RKO (cell line): ENCODE results near the gene PARD6G.
A peak's percentile ranks its signal among the peaks of the same experiment; 100 is the strongest.

Source experiments
- DNase-seq: peaks from one replicate; pipeline ENCODE4 v3.0.0-alpha.2; 2016; ENCODE audit warnings: low spot score

PARD6G gene

GRCh38 chr18:80210312-80211083, 36.8 kb downstream of the PARD6G start:
- DNase-seq, result no peak

DNA sequence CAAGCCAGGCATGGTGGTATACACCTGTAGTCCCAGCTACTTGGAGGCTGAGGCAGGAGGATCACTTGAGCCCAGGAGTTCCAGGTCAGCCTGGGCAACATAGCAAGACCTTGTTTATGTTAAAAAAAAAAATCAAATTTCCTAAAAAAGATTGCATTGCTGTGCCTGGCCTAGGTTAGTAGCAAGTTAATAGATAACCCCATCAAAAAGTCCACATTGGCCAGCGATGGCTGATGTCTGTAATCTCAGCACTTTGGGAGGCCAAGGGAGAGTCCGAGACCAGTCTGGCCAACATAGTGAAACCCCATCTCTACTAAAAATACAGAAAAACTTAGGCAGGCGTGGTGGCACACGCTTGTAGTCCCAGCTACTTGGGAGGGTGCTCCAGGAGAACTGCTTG, 38.7 kb downstream of the PARD6G start:
- DNase-seq, result no peak

DNA sequence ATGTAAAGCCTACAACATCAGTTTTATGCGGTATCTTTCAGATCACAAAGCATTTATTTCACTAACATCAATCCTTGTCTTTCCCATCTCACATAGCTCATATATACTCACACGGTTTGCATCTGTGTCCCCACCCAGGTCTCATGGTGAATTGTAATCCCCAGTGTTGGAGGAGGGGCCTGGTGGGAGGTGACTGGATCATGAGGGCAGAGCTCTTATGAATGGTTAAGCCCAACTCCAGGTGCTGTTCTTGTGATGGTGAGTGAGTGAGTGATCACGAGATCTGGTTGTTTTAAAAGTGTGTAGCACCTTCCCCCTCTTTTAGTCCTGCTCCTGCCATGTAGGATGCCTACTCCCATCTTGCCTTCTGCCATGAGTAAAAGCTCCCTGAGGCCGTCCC, 42.0 kb downstream of the PARD6G start:
- no peak for DNase-seq

DNA sequence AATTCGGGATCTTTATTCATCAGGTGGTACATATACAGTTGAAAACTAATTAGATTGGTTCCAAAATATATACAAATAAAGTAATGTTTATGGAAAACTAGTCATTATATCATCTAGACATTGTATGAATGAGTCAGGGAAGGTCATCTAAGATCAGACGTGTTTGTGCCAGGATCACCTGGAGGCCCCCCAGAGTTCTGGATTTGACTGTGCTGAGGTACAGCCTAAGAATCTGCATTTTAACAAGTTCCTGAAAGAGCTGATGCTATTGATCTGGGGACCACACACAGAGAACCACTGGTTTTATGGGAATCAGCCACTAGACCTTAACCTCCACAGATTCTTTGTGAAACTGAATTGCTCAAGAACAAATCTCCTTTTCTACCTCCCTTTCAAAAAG, 43.2 kb downstream of the PARD6G start:
- no peak for DNase-seq

- DNase-seq, result no peak
Observed at GRCh38 chr18:80203249-80203648, 44.1 kb downstream of the PARD6G start.

DNA sequence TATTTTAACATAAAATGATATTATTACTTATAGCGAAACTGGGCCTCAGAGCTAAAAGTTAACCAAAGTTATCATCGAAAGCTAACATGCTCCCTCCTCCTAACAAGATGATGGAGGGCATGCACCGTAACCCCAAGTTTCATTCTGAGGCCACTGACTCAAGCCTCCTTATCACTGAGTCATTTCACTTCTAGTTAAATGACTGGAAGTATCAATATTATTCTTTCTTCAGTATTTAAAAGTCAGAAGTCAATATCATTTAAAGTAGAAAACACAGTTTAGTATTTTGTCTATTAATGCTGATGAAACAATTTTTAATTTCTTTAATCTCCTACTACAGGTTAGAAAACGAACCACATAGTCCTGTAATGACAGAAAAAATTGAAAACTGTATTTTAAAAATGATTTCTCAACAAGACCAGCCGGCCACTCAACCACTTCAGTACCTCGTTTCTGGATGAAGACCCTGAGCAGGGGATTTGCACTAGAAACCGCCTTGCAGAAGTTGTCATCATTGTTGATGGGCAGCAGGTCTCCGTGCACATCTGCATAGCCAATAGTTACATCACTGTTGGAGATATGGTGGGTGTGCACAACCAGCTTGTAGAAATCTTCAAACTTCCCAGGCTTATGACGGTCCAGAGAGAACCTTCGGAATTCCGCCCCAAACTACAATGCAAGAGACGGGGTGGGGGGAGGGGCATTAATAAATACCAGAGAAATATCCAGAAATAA, 44.9 kb downstream of the PARD6G start:
- no peak for DNase-seq

DNA sequence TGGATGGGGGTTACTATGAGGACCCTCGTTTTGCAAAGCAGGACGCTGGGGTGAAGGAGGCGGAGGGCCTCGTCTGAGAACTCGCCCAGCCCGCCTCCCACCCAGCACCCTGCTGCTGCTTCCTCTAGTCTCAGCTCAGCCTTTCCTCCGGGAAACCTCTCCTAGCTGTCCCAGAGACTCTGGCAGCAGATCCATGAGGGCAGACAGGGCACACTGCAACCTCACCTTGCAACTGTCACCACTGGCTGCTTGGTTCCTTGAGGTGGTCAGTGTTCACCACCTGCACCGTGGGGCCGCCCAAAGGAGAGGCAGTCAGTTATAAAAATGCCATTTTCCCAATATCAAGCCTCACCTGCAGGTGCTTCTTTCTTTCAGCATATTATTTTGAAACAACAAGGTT, 45.6 kb downstream of the PARD6G start:
- no peak for DNase-seq

- DNase-seq, result no peak
Observed at GRCh38 chr18:80200932-80201672, 46.2 kb downstream of the PARD6G start.

DNA sequence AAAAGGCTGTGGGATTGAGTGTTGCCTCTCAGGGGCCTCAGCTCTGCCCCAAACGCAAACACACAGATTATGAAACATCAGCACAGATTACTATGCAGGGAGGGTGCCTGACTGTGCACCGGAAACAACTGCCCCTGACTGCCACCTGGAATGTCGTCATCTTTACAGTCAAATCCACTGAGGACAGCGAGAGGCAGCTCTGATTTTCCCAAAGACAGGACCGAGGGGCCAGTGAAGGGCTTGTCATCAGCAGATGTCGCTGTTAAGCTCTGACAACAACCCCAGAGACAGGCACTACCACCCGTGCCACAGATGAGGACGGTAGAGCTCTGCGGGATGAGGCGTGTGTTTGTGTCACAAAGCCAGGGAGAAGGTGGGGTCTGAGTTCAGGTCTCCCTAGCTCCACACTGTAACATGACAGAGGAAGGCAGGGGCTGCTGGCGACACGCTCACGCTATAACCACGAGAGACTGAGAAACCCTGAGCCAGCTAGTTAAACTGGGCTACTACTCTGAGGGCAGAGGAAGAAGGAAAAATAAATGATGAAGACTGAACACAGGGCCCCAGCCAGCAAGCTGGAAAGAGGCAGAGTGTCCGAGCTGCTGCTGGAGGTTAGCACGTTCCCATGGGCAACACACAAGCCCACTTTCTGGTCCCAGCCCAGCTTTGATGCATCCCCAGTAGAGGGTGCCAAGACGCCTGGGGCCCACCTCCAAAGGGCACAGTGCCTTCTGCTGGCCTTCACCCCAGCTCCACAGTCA, 47.0 kb downstream of the PARD6G start:
- DNase-seq, result peak; percentile 16

DNA sequence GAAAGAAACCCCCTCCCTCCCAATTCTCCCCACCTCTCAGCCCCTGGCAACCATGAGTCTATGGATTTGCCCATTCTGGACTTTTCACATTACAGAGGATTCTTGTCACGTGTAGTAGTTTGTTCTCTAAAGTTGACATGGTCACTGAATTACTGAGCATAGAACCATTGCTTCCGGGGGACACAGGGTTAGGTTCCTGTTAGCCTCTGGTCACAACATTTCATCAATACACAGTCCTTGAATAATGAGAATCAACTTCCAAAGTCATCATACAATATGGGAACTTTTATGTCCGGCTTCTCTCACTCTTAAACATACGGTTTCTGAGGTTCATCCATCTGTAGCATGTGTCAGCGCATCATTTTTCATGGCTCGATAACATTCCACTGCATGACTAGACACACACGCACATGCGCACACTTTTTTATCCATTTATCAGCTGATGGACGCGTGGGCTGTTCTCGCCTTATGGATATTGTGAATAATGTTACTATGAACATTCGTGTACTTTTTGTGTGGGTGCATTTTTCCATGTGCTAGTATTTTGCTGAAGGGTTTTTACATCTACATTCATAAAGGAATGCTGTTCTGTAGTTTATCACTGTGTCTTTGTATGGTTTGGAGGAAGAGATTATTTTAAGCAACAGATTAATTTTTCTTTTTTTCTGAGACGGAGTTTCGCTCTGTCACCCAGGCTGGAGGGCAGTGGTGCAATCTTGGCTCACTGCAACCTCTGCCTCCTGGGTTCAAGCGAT, 48.1 kb downstream of the PARD6G start:
- DNase-seq, result no peak

GRCh38 chr18:80198391-80198790, 48.9 kb downstream of the PARD6G start:
- no peak for DNase-seq

DNA sequence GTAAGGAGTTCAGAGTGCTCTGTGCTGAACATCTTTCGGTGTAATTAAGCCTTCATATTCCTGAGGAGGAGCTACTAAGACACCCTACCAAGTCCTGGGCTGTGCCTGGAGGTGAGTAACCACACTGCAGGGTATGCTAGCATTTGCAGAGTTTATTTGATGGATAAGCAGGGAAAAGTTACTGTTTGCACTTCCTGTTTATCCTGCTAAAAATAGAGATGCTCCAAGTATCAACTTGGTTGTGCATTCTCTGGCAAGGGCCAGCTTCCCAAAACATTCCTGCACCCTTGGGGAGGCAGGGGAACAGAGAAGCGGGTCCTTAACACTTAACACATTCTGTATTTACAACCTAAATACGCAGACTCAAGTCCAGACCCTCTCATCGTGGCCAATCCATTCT, 49.8 kb downstream of the PARD6G start:
- DNase-seq, result no peak

DNA sequence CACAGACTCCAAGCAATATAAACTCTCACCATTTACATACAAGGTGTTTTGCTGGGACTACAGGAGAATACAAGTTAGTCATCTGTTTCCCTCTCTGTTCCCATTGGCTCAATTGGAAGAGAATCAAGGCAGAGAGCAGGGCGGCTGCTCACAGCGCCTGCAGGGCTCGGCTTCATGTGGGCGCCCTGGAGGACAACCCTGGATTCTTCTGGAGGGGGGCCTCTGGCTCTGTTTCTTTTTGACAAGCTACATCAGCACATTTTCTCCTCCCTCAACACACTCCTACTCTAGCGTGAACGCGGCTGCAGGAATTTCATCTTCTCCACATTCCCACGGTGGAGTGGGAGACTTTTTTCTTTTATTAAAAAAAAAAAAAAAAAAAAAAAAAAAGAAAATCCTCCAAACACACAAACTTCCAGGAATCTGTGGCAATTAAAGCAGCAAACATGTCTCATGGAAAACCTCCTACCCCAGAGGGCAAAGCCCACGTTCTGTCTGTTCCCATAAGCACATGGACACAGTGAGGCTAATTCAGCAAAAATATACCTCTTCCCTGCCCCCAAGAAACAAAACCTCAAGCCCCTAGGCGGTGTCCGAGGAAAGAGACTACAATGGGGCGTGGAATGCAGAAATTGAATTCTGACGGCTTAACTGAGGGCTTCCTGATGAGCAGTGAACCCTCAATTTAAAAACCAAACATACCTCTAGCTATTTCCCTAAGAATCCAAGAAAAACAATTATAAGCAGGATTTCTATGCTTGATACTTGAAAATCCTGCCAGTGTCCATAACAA, 50.6 kb downstream of the PARD6G start:
- no peak for DNase-seq

GRCh38 chr18:80194874-80195570, 52.3 kb downstream of the PARD6G start:
- DNase-seq, result no peak

GRCh38 chr18:80193701-80194100, 53.6 kb downstream of the PARD6G start:
- DNase-seq, result no peak

GRCh38 chr18:80192653-80193385, 54.5 kb downstream of the PARD6G start:
- no peak for DNase-seq

GRCh38 chr18:80191907-80192652, 55.2 kb downstream of the PARD6G start:
- no peak for DNase-seq

GRCh38 chr18:80191264-80191663, 56.0 kb downstream of the PARD6G start:
- no peak for DNase-seq

DNA sequence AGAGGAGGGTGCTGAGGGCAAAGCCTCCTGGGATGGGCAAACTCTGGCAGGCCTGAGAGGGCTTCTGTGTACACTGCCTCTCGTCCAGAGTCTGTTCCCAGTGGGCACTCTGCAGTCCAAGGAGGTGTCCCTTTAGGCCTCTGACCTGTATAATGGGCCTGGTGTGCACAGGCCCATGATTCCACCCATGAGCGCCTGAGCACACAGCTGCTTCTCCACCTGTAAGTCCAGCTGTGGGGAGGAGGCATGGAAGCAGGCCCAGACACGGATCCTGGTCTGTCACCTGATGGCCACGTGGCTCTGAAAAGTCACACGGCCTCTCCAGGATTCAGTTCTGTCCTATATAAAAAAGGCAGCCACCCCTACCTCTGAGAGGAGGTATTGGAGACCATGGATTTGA, 57.0 kb downstream of the PARD6G start:
- DNase-seq, result no peak
